Measurements from ENCODE around the gene GPR21.

Gene GPR21

DNA sequence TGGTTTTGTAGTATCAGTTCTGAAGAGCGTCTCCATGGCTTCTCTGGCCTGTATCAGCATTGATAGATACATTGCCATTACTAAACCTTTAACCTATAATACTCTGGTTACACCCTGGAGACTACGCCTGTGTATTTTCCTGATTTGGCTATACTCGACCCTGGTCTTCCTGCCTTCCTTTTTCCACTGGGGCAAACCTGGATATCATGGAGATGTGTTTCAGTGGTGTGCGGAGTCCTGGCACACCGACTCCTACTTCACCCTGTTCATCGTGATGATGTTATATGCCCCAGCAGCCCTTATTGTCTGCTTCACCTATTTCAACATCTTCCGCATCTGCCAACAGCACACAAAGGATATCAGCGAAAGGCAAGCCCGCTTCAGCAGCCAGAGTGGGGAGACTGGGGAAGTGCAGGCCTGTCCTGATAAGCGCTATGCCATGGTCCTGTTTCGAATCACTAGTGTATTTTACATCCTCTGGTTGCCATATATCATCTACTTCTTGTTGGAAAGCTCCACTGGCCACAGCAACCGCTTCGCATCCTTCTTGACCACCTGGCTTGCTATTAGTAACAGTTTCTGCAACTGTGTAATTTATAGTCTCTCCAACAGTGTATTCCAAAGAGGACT, 1.5 kb downstream of the GPR21 start:
- no peak for DNase-seq

DNA sequence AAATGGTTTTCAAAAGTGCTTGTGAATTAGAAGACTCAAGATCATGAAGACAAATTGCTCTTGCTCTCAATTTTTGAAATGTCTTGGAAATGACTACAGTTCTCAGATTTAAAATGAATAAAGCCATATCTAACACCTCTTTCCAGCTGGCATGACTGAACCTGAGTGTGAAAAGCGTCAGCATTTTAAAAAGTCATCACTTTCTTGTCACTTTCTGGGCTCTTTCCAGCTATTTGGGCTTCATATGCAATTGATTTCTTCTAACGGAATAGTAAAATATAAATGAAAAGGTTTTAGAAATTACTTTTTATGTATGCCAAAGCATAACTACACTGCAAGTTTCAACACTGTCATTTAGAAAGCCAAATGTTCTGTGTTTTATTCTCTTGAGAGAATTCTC, 2.3 kb downstream of the GPR21 start:
- no peak for DNase-seq

DNA sequence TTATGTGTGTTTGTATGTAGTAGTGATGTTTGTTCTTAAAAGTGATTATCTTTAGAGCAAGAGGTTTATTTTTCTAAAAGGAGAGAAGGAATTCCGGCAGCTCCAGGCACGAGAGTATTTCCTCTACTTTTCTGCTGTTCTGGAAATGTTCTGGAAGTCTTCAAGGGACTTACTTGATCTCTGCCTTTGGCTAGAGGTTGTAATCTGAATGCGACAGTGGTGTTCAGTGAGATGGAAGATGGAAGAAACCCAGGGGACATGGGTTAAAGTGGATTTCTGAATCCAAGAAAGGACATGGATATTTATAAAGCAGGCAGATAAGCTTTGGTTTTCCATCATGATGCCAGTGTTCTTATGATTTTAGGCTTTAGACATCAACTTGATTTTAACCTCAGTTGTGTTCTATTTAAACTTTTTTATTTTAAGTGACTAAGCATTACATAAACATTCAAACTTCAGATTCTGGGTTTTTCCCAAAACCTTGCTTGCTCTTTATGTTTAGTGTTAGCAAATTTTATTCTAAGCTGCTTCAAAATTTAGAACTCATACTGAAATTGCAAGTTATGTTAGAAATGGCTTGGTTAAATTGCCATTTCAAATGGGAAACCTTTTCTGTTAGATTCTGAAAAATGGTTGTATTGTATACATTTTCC, 3.6 kb downstream of the GPR21 start:
- DNase-seq, result no peak

DNA sequence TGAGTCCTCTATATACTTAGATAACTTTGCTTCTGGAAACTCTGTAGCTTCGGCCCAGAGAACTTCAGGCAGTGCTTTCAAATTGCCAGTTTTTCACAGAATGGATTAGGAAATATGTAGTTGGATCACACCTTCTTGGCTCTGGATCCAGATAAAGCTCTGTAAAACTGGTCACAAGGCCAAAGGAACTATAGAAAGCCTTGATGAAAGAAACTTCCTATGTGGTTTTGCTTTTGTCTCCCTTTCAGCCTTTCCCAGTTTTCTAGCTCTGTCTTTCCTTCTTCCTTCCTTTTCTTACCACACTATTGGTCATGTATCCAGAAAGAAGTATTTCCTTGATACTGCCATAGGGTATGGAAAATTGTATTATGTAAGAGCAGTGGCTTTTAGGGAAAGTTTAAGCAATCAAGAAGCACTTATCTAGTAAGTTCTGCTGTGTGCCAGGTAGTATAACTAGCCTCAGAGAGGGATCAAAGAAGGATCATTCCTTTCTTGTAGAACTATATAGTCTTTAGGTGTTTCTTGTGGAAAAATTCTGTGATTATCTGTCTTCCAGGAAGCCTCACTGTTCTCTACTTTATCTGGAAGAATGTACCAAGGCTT, 6.3 kb downstream of the GPR21 start:
- DNase-seq, result no peak

DNA sequence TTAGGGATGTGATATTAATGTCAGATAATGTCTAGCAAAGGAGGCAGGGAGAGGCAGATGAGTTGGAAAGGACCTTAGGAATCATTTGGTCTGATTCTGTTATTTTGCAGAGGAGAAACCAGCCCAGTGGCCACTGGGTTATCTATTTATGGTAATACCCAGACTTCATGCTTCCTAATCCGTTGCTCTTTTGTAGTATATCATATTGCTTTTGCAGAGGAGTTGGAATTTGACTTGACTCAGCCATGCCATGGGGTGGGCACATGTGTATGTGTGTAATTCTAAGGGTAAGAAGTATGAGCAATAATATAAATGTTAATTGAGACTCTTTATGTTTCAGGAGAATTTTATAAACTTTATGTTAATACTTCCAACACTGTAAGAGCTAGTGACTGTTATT, 7.3 kb downstream of the GPR21 start:
- no peak for DNase-seq

DNA sequence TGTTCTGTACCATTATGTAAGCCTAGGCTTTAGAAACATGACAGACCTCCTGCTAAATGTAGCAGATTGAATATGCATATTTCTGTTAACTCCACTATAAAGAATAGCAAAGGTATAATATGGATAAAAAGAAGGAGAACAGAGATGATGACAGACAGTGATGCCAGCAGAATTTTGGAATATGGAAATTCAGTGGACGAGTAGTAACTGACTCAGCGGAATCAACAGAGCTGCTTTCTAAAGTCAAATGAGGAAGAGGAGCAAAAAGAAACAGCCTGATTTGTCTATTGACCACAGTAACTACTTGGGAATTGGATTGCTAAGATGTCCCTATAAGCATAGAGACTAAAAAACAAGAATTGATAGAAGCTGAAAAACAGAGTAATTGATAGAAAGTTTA, 8.0 kb downstream of the GPR21 start:
- no peak for DNase-seq

DNA sequence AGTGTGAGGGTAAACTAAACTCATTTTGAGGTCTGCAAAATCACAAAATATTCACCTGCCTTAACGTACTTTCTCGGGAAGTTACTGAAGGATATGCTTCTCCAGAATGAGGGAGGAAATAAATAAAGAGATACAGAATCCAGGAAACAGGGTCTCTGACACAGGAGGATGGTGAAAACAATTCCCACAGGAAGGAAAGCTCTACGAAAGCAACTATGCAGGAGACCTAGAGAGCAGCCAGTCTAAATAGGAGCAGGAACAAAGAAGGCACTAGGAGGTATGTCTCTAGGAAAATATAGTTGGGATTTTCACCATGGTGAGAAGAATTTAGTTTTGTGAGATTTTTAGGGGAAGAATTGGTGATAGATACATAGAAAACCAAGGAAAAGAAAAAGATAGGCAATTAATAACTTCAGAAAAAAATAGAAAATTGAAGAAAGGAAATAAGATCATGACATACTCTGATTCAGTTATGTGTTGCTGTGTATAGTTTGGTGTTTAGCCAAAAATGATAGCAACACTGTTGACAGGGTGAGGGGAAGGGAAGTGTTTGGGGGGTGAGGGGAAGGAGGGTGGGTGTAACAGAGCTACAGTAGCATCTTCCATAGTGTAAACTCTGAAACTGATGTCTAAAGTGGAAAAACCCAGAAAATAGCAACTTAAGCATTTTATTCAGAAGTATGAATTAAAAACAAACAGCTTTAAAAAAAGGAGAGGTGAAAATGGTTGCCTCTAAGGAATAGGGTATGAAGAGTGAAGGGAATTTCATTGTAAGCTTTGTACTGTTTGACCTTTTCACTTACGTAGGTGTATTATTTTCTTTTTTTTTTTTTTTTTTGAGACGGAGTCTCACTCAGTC, 9.8 kb downstream of the GPR21 start:
- DNase-seq, result no peak

DNA sequence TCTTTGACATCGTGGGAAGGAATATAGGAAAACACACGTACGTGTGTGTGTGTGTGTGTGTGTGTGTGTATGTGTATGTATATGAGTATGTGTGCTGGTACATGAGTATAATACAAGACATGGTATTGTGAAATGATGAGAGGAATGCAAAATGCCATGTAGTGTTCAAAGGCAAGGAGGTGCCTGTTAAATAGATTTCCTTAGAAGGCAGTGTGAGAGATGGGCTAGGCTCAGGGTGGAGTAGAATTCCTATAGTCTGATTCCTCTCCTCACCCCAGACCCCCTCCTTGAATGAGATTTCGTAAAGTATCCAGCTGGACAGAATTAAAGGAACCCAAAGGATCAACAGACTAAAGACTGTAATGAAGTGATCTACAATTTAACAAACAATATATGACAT, 11.1 kb downstream of the GPR21 start:
- DNase-seq, result no peak

DNA sequence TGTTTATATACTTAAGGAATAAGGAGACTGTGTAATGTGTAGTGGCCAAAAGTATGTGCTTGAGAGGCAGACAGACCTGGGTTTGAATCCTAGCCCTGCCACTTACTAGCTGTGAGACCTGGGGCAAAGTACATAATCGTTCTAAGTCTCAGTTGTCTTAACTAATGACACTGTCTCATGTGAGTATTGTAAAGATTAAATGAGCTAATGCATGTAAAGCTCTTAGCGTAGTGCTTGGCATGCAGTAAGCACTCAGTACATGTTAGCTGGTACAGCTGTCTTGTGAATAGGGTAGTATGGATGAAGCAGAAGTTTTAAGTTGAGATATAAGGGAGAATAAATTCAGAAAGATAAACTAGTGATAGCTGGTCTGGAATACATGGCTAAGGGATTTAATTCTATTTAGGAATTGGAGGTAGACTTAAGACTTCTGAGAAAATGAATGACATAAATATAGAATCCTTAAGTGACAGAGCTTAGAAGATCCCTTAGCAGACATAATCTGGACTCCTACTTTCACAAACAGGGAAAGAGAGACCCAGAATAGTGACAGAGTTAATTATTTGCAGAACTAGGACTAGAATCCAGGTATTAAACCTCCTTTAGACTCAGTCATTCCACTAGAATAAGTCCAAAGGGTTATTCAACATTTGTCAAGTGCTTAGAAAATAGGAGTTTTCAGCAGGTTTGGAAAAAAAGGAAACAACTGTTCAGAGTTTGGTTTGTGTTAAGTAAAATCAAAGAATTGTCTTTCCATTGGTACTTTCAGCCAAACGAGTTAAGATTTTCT, 13.1 kb downstream of the GPR21 start:
- DNase-seq, result no peak

DNA sequence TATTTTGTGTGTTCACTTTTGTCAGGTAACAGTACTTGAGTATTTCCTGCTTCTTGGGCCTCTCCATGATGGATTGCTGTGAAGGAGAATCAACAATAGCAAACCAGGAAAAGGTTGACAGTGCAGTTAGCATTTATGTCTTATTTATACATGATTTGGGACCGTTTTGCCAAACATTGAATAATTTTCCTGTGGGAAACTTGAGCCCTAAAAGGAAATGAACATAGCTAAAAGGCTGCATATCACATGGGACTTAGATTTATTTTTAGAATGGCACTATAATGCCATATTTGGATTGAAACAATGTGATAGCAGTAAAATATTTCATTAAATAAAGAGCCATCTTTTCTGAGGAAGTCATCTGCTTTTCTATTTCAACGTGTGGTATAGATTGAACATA, 15.3 kb downstream of the GPR21 start:
- peak; percentile 2 for DNase-seq

DNA sequence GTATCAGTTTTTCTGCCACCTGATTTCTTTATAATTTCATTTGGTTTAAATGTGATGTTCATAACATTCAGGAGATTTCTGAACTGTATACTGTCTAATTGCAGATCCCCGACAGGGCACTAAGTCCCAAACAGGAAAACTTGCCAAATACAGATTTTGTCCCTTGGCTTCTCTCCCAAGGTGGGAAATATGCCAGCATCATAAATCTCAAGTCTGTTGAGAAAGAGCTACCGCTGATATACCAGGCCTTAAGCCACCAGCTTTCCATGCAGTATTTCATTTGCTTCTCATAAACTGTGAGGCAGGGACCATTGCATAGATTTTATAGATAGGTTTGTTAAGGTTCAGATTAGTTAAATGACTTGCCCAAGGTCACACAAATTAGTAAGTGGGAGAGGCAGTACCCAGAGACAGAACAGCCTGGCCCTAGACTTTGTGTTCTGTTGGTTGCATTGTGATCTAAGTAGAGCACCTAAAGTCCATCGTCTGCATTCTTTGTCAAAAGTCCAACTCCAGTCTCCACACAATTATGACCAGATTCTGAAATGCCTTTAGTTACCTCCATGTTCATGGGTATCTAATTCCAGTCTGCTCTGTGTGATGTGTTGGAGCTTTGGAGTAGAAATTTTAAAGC, 16.2 kb downstream of the GPR21 start:
- peak; percentile 35 for DNase-seq

DNA sequence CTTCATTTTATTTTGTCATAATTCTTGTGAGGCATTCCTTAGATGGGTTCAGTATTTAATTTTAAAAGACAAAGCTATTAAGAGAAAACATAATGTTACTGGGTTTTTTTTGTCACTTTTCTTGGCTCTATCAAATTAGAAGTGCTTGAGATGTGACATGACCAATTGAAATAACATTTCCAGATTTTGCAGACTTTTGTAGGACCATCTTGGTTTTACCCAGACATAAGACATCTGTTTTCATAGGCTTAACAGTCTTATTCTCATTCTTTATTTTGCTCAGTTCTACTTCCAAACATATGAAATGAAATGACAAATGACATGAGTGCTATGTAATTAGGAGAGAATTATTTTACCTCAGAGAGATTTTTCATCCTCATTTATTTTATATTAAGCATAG, 19.6 kb downstream of the GPR21 start:
- DNase-seq, result no peak

DNA sequence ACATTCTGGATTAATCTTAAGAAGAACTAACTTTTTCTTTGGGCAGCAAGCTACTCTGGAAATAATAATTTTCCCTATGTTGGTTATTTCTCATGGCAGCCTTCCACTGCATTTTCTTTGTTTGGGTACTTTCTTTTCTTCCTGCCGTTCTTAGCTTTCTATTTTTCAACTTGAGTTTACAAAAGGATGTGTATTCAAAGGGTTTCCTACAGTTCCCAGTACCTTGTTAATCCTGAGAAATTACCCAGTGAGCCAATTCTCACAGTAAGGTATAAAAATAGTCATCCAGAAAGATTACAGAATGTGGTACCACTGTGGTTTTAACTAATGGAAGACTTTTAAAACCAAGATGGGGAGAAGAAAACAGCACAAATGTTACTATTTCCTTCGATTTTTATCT, 20.2 kb downstream of the GPR21 start:
- DNase-seq, result no peak

DNA sequence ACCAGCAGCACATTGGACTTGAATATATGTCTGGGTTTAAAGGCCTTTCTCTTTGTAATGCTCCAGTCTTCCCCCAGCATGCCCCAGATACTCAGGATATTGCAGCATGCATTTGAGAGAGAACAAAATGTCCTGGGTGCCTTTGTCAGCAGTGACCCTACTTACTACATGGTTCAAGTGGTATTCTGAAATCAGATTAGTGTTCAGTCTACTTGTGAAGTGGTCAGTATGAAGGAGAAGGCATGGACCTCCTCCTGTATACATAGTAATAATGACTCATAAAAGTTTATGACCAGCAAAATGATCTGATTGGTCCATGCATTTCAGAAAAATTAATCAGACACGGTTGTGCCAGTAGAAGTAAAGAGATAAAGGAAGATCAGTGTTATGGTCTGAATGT, 25.4 kb downstream of the GPR21 start:
- DNase-seq, result no peak

DNA sequence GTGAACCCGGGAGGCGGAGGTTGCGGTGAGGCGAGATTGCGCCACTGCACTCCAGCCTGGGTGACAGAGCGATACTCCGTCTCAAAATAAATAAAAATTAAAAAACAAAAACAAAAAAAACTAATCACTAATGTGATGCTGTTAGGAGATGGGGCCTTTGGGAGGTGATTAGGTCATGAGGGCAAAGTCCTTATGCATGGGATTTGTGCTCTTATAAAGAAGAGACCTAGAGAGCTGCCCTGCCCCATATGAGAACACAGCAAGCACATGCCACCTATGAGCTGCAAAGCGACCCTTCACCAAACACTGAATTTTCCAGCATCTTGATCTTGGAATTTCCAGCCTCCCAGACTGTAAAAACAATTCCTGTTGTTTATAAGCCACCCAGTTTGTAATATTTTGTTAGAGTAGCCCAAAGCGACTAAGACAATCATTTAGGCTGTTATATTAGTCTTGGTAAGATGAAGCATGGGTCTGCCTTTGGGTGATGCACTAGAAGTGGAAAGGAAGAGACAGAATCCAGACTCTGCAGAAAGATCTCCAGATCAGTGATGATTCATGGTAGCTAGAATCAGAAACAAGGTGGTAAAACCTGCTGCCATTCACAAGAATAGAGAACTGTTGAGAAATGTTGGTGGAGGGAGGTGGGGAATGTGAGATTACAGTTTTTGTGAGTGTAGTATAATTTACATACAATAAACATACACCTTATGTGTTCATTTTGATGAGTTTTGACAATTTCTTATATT, 26.2 kb downstream of the GPR21 start:
- no peak for DNase-seq

DNA sequence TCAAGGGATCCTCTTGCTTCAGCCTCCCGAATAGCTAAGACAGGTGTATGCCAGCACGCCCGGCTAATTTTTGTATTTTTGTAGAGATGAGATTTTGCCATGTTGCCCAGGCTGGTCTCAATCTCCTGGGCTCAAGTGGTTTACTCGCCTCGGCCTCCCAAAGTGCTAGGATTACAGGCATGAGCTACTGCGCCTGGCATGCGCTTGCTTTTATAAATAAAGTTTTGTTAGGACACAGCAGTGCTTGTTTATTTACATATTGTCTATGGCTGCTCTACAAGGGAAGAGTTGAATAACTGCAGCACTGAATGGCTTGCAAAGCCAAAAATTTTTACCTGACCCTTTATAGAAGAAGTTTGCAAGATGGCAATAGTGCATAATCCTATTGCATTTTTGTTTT, 27.7 kb downstream of the GPR21 start:
- DNase-seq, result no peak

DNA sequence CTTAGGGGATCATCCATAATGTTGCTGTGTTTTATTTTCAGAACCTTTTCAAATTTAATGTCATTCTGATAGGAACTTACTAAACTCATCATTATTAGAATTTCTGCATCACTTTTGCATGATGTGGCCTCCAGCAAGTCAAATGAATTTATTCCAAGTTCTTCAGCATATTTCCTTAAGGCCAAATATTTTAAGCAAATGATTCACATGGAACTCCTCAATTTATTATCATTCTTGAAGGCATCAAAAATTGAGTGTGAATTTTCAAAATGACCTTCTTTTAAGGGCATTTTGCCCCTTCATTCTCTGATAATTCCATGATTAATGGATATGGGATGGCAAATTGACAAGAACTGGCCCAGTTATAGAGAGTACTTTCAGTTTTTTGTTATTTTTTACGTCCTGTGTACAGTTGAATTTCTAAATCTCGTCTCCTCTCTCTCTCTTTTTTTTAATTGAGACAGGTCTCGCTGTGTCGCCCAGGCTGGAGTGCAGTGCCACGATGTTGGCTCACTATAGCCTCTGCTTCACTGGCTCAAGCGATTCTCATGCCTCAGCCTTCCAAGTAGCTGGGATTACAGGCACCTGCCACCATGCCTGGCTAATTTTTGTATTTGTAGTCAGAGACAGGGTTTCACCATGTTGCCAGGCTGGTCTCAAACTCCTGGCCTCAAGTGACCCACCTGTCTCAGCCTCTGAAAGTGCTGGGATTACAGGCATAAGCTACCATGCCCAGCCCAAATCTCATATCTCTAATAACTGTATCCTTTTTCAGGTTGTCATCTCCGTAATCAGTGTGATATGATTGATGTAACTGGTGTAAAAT, 29.1 kb downstream of the GPR21 start:
- no peak for DNase-seq

DNA sequence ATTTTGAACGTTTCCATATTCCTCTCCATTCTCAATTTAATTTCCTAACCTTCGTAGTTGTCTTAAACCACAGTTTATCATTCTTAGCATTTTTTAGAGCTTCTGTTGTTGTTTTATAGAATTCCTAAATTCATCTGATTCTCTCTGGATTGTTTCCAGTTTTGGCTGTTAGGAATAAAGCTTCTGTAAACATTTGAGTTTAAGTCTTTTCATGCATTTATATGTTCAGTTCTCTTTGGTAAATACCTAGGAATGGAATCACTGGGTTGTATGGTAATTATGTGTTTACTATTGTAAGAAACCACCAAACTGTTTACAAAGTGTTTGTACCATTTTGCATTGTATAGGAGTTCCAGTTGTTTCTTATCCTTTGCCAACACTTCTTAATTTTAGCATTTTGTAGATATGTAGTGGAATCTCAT, 29.7 kb downstream of the GPR21 start:
- DNase-seq, result no peak

DNA sequence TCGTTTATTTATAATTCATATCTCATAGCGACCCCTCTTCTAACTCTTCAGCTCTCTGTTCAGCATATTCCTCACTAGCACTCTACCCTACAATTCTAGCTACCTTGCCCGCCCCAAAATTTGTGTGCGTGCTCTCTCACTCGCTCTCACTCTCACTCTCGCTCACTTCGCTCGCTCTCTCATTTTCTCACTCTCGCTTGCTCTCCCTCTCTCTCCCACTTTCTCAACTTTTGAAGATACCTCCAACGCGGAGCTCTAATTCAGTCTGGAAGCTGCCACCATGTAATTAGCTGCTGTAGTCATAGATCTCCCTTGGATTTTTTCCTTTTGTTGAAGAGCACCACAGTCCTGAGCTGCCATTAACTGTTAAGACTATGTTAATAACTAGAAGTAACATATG, 30.4 kb downstream of the GPR21 start:
- DNase-seq, result no peak

DNA sequence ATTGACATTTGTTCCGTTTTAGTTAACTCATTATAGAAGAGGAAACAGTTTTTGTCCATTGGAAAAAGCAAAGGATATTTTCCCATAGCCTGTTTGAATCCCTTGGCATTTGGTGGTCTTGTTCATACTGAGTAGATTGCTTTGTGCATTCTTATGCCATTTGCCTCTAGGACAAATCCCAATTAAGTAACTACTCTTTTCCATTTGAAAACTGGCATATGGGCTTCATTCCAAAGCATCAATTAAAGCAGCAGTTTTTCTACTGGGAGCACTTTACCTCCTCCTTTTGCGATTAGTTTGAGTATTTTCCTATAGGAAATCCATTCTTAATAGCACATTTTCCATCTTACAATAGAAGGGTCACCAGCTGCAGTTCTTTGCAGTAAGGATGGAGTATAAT, 31.2 kb downstream of the GPR21 start:
- no peak for DNase-seq

DNA sequence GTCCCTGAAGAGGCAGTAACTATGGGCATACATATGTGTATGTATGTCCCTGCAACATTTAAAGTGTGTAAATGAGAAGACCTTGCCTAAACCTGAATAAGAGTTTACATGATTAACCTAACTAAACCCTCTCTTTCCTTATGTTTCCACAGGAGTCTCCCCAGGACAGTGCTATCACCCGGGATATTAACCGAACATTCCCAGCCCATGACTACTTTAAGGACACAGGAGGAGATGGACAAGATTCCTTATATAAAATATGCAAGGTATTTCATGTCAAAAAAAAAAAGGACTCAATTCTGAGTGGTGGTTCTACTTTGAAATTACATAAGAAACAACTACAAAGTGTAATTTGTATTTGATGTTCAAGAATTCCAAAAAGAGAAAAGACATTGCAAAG, 31.7 kb downstream of the GPR21 start:
- DNase-seq, result no peak
